CD4-positive, alpha-beta T cell treated with Interleukin-17A for 4 hours (primary cell): ENCODE results near the gene EN1.

ENCODE experiments used
- DNase-seq: peaks from one replicate; pipeline ENCODE4 v3.0.0-alpha.2; 2020; ENCODE audit warnings: mixed read lengths

Gene EN1

DNA sequence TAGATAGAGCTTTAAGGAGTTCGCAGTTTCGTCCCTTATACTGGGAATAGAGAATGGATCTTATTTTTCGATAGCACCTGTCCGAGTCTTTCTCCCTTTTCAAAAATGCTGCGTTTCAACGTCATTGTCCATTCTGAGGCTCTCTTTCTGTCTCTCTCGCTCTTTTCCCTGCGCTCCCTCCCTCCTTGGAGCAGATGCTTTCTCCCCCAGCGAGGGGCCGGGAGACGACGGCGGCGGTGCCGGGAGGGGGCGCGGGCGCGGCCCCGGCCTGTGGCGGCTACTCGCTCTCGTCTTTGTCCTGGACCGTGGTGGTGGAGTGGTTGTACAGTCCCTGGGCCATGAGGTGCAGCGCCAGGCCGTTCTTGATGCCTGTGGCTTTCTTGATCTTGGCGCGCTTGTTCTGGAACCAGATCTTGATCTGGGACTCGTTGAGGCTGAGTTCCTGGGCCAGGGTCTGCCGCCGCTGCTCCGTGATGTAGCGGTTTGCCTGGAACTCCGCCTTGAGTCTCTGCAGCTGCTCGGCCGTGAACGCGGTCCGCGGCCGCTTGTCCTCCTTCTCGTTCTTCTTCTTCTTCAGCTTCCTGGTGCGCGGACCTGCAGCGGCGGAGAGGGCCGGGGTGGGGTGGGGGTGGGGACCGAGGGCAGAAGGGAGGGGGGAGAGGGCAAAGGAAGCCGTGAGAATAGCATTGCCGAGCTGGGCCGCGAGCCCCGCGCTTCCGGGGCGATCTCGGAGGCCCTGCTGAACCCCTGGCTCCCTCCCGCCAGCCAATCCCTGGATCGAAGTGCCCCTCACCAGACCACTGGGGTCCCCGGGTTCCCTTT is 4.6 kb downstream of the EN1 start:
- DNase-seq: no peak

DNA sequence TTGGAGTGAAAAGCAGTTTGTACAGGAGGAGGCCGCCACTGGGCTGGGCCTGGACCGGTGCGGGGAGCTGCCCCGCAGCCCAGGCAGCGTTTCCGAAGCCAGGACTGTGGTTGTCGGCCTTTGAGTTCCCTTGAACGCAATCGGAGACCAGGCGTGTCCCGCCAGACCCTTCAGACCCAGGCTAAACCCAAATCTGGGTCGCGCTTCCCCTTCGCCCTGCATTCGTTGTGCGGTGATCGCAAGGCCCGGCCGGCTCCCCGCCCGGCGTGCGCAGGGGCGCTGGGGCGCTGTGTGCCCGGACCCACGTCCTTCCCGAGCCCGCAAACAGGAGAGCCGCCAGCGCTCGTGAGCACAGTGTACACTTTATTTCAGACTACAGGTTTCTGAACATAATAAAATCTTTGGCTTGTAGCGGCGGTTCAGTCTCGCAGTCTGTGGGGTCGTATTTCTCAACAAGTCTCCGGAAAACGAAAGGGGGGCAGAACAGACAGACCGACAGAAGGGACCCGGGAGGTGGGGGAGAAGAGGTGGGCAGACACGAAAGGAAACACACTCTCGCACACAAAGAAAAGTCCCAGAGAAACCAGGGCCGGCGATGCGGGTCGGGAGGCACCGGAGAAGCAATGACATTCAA is 5.5 kb downstream of the EN1 start:
- DNase-seq: no peak

DNA sequence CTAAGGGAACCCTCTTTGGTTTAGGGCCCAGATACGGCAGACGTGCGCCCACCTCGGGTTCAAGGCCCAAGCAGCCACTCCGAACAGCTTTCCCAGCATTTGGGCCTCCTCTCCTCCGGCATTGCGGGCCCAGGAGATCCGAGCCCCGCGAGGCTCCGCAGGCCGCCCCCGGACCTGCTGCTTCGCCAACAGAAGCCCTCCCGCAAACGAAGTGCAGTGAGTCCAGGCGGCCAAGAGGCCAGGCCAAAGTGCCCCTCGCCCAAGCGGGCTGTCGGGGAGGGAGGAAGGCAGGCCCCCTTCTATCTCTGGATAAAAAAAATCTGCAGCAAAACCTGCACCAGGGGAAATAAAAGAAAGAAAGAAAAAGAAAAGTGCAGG is 6.0 kb downstream of the EN1 start:
- no peak for DNase-seq

DNA sequence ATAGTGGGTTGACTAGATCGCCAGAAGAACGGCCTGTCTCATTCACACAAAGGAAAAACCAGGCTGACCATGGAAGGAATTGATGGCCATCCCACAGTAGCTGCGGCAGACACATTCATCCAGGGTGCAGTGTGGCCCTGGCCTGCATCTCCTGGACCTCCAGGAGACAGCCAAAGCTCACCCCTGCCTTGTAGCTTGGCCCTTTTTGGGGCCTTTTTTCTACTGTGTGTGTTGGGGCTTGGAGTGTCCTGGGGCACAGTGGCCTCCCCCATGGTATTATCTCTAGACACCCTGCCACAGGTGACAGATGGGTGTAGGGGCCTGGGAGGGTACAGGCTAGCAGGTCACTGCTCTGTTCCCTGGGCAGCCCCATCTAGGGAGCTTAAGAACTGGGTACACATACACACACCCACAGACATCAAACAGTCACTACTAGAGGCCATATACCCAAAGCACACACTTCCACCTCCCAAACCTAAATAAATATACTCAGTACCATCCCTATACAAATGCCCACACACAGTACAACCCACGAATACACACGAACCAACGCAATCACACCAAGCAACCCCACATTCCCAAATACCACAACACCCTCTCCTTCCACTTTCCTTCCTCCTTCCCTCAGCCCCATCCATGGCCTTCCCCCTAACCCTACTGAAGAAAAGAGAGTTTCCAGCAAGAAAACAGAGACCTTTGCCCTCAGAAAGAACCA is 8.6 kb downstream of the EN1 start:
- DNase-seq: no peak

DNA sequence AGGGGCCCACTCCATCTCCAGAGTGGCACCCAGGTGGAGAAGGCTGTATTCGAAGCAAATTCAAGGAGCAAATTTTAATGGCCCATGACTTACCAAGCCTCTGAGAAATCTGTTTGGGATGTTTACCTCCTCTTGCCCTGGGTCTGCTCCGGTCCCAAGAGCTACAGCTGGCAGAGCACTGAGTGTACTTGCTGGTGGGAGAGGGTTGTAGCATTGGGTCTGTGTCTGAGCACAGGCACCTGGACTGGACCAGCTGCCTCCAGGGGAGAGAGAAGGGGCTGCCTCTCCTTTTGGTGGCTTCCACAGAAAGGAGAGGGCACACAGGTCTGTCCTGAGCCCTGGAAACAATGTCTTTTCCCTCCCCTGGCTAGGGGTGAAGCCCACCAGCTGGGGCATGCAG is 9.8 kb downstream of the EN1 start:
- no peak for DNase-seq

DNA sequence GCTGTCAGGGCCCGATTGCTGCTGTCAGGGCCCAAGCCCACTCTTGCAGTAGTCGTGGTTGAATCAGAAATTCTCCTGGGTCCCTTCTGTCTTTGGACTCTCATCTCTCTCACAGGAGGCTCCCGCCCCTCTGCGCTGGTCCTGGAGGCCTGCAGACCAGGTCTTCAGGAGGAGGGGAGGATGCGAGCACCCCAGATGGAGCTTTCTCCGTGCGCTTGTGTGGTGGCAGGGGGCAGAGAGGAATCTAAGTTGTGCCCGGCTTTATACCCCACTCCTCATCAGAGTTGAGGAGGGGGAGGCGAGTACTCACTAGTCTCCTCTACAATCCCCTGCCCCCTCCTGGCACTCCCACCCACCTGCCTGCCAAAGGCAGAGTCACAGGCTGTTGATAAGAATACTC is 10.4 kb downstream of the EN1 start:
- no peak for DNase-seq

DNA sequence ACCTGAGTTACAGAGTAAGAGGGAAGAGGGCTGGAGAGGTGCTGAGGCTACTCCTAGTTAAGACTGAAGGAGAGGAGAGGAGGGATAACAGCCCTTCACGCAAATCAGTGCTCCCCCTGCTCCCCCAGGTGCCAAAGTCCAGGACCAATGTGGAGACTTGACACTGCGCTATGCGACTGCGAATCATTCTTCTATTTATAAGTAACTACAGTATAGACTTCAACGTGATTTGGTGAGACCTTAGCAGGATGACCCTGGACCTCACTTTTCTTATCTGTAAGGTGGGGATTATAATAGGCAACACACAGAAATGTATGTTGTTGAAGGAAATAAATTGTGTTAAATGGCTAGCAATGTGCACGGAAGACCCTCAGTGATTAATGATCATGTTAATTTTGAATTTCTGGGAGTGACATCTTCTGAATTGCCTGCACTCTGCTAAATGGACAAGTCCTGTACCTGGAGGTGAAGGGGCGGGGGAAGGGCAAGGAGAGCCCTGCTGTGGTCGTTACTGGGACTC is 11.0 kb downstream of the EN1 start:
- no peak for DNase-seq

DNA sequence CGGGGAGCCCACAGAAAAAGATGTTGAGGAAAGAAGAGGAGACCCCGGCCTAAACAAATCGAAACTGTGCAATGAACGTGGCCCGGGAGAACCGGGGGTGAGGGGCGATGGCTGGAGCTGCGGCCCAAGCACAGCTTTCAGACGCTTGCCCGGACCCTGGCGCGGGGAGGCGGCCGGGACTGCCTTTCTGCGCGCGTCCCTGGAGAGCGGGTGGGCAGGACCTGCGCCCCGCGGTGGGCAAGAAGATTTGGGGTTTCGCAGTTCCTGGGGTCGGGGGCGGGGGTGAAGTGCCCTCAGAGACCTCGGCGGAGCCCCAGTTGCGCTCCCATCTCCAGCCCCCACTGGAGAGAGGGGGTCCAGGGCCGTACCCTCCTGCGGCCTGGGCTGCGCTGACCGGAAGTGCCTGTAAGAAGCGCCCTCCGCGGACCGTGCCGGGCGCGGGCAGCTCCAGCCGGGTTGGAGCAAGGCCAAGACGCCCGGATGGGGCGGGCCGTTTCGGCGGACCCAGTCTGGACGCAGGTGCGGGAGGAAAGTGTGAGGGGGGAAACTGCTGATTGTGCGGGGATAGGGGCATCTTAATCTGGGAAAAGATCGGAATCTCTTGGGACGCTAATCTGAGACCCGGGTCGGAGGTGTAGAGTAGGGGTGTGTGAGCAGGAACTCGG is 11.6 kb downstream of the EN1 start:
- no peak for DNase-seq

DNA sequence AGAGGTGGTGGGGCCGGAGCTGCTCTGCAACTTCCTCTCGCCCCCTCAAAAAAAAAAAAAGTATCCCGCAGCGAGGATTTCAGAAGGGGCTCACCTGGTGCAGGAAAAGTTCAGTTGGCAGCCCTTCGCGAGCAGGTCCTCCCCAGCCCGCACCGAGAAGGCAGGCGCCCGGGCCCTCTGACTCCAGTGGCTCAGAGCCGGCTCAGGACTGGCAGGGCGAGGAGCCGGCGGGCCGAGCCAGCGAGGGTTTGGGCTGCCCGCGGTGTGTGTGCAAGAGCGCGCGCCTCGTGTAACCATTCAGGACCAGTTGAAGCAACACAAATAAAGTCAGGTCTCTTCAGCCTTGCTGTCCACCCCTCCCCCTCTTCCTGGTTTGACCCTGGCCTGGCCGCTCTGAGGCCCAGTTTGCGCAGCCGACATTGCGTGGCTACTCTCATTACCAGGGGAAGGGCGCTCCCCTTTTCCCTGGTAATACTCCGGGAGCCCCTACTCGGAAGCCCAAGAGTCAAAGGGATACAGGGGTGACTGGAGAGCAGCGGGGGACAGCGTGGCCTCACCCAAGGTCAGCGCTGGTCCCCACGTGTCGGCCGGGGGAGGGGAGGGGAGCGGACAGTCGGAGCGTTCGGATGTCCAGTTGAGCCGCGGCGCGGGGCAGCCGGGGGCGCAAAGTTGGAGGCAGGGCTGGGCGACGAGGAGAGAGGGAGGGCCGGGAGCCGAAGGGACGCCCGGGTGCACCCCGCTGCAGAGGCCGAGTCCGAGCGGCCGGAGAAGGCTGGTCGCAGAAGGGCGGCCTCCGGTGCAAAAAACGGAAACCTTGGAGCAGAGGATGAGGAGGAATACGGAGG is 12.3 kb downstream of the EN1 start:
- DNase-seq: no peak

DNA sequence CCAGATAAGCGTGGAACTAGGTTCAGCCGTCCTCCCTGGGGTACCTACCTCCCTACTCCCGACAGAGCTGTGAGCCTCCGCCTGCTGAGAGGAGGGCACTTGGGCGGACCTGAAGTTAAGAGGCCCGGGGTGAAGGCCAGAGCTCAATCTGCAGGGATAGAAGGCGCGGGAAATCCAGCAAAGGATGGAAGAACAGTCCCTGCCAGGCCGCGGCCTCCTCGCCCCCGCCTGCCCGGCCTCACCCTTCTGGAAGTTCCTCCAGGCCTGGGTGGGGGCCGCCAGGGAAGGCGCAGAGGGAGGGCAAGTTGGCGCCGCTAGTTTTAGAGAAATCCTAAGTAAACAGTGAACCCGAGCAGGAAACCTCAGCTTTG is 13.0 kb downstream of the EN1 start:
- DNase-seq: no peak

DNA sequence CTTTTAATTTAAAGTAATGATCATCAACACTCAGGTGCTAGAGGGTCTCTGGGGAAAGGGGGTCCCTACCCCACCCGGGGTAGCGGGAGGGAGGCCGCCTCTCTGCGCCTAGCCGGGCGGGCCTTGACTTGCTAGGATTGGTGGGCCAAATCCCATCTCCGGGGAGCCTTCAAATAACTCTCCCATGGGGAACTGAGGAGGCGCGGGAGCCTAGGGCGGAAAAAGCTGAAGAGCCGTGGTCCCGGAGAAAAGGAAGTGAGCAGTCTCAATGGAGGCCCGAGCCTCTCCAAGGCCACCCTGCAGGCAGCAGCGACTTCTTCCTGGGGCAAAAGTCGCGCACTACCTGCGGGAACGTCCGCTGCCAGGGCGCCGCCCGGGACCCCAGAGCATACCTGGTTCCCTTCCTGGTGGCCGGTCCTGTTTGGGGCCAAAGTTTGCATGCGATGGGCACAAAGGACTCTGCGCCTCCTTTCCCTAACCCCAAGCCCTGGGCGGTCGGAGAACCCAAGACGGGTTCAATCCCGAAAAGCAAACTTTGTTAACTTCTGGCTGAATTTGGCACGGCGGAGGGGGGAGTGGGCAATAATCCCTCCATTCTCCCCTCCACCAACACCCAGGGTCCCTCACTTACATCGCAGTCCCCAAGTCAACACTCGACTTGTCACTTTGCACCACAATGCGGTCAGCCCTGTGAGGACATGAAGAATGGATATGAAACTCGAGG is 13.6 kb downstream of the EN1 start:
- no peak for DNase-seq

DNA sequence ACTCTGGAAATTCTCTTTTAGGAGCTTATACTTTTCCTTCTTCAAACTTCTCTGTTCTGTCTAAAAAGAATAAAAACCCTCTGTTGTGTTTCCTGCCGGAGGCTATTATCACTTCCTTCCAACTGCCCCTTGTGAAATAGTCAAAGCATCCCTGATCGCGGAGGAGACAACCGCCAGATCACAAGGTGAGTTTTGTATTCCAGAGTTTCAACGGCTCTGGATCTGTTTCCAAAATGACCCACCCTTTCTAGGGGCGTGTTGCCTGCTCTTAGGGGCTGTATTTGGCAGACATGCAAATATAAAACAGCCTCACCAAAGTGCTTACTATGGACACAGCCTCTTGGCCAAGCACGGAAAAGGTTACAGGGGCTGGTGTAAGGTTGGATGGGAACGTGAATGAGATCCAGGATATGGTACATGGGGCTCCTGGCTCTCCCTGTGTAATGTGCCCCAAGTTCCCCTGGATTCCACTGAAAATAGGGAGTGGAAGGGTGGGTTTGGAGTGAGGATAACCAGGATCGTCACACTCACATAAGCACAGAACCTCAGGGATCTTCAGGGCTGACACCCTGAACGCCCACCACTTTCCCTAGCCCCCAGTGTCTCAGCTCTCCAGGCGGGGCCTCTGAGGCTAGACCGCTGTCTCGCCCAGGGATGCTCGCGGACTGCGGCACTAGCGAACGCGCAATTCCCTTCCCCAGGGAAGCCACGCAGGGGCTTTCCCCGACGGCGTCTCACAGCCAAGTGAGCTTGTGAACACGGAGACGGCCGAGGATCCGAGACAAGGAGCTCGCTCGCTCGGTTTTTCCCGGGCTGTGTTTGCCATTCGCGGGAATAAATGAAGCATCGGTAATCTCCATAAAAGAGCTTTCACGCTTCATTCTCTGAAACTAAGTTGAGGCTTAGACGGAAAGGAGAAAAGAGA is 14.4 kb downstream of the EN1 start:
- DNase-seq: no peak

DNA sequence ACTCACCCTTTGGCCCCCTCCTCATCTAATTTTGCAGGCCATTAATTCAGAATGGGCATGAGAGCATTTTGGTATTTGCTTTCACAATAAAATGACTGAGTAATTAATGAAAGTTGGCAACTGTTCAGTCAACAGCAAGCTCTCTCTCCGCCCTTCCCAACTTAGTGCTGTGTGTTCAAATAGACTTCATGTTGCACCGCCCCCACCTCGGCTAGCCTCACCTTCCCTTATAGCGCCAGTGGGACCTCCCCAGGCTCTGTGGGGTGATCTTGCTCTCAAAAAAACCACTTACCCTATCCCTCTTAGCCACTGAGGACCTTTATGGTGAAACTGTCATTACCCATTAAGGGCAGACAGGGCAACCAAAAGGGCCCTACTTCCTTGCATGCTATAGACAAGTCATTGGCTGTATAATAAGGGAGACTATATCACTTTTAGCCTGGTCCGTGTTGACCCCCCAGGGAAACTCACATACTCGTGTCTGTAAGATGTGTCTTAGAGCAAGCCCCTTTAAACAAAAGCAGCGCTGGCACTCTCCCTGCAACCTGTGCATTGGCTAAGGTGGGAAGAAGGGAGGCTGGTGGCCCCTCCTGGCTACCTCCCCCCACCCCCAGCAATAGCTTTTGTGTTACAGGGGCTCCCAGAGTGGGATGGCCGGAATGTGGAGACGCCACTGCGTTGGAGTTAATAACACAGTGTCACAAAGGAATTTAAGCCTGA is 15.2 kb downstream of the EN1 start:
- no peak for DNase-seq

DNA sequence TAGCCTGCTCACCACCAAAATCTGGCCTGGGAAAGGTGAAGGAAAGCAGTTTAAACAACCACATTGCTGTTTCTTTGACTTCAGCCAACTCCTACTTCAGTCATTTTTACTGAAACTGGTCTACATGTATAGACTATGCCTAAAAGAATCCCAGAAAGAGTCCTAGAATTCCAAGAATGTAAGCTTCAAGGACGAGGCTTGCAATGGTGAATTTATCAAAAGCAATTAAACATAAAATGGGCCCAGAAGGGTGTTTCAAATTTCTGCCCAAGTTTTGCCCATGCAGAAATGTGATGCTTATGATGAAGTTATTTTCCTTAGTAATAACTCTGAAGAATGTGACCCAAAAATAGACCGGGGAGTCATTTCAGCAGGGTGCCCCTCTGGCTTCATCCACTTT is 16.6 kb downstream of the EN1 start:
- no peak for DNase-seq

DNA sequence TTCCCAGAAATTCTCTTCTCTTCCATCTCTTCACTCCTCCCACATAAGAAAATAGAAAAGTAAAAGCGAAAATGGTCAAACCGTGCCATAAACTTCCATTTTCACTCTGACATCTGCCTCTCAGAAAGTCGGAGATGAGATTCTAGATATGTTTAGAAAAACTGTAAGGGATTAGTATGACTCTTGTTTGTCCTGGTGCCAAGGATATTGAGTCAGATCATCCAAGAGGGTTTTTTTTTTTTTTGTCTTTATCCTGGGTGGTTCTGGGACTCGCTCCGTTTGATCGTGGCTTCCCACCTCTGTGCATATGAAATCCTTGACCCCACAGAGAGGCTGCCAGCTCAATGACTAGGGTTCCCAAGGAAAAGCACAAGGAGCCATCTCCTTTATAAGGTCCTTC is 17.3 kb downstream of the EN1 start:
- no peak for DNase-seq

DNA sequence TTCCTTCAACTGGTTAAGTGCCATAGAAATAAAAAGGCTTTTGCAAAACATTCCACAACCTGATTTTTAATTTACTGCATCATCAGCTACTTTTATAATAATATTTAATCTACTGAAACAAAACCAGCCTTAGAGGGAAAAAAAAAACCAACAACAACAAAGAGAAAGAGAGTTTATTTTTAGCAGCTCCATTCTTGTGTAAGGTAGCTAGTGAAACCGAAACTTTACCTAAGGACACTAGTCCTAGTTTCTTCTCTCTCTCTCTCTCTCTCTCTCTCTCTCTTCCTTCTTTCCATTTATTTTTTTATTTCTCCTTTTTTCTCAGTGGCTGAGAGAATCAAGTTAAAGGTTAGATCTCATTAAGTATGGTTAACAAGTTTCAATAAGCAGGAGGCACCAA is 21.4 kb downstream of the EN1 start:
- DNase-seq: no peak

DNA sequence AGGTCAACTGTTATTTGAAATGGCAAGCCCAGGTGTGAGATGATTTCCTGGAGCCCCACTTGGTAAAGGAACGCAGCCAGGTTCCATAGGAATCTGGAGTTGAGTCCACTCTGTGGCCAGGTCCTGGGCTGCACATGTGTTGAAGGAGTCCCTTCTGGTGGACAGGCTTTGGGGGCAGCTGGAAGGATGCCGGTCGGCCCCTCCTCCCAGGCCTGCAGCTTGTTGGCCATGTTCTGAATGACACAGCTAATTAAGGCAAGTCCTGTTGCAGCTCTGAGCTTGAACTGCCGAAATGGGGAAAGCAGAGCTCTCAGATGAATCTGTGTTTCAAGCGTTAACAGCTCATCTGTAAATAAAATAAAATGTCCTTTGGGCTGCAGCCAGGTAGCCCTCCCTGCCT is 23.8 kb downstream of the EN1 start:
- no peak for DNase-seq

DNA sequence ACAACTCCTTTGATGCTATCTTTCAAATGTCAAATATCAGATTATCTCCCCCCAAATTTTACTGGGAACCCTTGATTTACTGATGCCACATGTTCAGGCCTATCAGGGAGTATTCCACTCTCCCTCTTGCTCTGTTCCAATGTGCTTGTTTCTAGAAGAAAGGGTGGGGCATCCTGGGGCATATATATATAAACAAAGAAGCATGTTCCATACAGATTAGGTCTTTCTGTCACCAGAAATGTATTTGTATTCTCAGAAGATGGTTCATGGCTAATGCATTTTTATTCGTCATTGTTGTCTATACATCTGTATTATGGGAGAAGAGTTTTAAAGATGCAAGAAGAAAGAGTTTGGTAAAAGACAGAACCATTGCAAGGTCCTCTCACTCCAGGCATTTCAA is 24.9 kb downstream of the EN1 start:
- no peak for DNase-seq

DNA sequence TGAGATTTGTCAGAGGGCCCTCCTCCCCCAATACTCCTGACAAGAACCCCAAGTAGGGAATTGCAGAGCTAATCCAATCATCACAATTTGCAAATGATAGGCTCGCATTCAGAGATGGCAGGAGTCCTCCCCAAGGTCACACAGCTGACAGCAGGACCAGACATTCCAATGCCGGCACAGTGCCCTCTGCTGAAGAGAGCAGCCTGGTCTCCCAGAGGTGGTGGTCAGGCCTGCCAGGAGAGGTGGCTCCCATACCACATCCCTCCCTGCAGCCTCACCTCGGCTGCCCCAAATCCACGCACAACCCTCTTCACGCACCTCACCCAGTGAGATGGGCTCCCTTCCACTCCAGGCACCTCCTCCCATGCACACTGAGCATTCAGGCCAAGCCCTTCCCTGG is 25.4 kb downstream of the EN1 start:
- DNase-seq: no peak

DNA sequence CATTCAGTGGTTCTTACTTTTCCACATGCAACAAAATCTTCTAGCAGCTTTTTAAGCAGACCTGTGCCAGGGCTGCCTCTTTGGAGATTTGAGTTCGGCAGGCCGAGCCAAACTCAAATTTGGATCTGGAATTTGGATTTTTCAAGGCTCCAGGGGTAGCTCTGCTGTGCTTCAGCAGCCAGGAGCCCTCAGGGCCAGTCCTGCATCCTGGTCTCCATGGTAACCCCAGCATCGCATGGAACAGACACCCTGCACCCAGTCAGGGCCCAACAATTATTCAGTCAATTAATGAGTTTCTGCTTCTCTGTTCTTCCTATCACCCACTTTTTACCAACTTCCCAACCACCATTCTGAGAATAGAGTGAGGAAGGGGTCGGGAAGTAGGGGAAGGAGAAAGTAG is 30.0 kb downstream of the EN1 start:
- no peak for DNase-seq
